ENCODE data around the gene SMAD2. TPM values are rescaled to one million over a fixed set of nuclear protein-coding genes. Genes with fewer than 3 reads are reported as not detected.

The SMAD2 gene
- total RNA-seq, 2 experiments from 2014 or later: 80.4 to 83.0 TPM

DNA sequence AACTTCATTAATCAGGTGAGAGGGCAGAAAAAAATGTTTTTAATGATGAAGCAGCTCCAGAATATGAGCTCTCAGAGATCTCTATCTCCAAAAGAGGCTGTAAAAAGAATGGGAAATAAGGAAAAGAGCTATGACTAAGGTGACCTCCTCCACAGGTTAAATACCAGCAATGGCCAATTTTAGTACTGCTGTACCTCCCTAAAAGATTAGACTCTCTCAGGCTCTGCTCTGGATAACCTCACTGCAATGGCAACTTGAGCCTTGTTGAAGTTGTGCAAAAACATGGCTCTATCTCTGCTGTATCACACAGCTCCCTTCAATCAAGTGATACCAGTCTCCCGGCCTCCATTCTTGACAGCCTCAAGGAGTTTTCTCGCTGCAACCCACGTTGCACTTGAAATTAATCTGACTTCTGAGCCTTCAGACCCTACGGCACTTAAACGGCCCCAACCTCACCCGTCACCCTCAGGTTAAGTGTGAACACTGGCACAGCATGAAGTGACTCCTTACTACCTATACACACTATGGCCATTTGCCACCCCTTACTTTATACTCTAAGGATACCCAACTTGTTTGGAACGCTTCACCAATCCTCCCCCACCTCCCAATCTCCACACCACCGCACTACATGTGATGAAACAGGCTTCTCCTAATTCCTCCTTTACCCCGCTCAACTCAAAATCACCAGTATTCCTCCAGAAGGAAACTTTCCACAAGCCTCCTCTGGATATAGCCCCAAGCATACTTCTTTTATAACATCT is 36.3 kb downstream of the SMAD2 start:
- ChIA-PET POLR2A (interaction anchor here (1.0 to 1.6 kb wide), 2 partner anchors 8 to 36 kb away, joined by 4 to 6 read pairs; partner anchors contain the start of gene SMAD2), CTCF (no interaction called here)
- Histone ChIP-seq H3K9me3 (ENCODE audit: control insufficient read depth in 1 of 2, insufficient read depth in 1 of 2, low read length in 2 of 2) (no peaks in the 10 kb centered on the region), H3K36me3 (ENCODE audit: insufficient read depth, low read length) (peaks cover 35% of the 10 kb centered on the region), H3K4me1 (ENCODE audit: insufficient read depth, low read length) (peaks cover 5% of the 10 kb centered on the region), H3K27ac (ENCODE audit: low read depth in 1 of 2, low read length in 2 of 2) (no peak overlapping the region), H3K27me3 (ENCODE audit: control insufficient read depth in 1 of 2, insufficient read depth in 2 of 2, low read length in 2 of 2) (no peaks in the 10 kb centered on the region), H3K4me3 (ENCODE audit: low read length) (no peak overlapping the region)
- Mint-ChIP-seq H3K4me3 (no peak overlapping the region), H3K27me3 (no peaks in the 10 kb centered on the region), H3K4me1 (ENCODE audit: low read depth) (peaks cover 60% of the 10 kb centered on the region), H3K9me3 (no peaks in the 10 kb centered on the region), H3K36me3 (ENCODE audit: low read depth) (peaks cover 54% of the 10 kb centered on the region), H3K27ac (peak overlapping the region; percentile 24)
- TF ChIP-seq, protein P1, sequence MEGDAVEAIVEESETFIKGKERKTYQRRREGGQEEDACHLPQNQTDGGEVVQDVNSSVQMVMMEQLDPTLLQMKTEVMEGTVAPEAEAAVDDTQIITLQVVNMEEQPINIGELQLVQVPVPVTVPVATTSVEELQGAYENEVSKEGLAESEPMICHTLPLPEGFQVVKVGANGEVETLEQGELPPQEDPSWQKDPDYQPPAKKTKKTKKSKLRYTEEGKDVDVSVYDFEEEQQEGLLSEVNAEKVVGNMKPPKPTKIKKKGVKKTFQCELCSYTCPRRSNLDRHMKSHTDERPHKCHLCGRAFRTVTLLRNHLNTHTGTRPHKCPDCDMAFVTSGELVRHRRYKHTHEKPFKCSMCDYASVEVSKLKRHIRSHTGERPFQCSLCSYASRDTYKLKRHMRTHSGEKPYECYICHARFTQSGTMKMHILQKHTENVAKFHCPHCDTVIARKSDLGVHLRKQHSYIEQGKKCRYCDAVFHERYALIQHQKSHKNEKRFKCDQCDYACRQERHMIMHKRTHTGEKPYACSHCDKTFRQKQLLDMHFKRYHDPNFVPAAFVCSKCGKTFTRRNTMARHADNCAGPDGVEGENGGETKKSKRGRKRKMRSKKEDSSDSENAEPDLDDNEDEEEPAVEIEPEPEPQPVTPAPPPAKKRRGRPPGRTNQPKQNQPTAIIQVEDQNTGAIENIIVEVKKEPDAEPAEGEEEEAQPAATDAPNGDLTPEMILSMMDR (IDR thresholded peaks at IDR 0.05): no peak
- intact Hi-C loops (cut with DNase I, micrococcal nuclease): no loop called here
- DNase-seq: no peak
- ATAC-seq (ENCODE audit: poor library complexity): no peak

DNA sequence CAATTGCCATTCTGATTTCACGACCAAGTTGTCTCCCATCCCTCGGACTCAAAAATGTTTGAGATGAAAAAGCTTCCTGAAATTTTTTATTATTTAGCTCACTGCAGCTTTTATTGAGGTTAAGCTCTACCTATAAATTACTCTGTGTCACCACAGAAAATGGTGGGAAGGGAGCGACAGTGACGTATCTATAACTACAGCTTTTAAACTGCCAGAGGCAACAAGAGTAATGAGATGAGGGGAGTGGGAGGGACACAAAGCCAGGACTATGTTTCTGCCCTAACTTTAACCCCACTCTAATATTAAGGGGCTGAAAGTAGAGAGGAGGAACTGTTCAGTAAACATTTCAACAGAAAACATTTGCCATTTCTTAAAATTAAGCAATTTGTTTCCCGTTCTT is 37.4 kb downstream of the SMAD2 start:
- H3K36me3 Mint-ChIP-seq (ENCODE audit: low read depth): peaks cover 64% of the 10 kb centered on the region
- H3K27me3 Mint-ChIP-seq: no peaks in the 10 kb centered on the region
- H3K4me3 ChIP-seq (ENCODE audit: low read length): no peak overlapping the region
- peaks cover 5% of the 10 kb centered on the region for H3K4me1 ChIP-seq (ENCODE audit: insufficient read depth, low read length)
- ChIA-PET CTCF (no interaction called here), POLR2A (interaction anchor here (1.0 to 1.6 kb wide), 3 partner anchors 9 to 37 kb away, joined by 3 to 6 read pairs (median 4); partner anchors contain the start of gene SMAD2)
- no peak overlapping the region for H3K27ac Mint-ChIP-seq
- H3K9me3 Mint-ChIP-seq: no peaks in the 10 kb centered on the region
- H3K9me3 ChIP-seq (ENCODE audit: control insufficient read depth in 1 of 2, insufficient read depth in 1 of 2, low read length in 2 of 2): no peaks in the 10 kb centered on the region
- no peak overlapping the region for H3K4me3 Mint-ChIP-seq
- no peak overlapping the region for H3K27ac ChIP-seq (ENCODE audit: low read depth in 1 of 2, low read length in 2 of 2)
- no peak for ATAC-seq (ENCODE audit: poor library complexity)
- no peaks in the 10 kb centered on the region for H3K27me3 ChIP-seq (ENCODE audit: control insufficient read depth in 1 of 2, insufficient read depth in 2 of 2, low read length in 2 of 2)
- DNase-seq: no peak
- peaks cover 60% of the 10 kb centered on the region for H3K4me1 Mint-ChIP-seq (ENCODE audit: low read depth)
- intact Hi-C loops (cut with DNase I, micrococcal nuclease): no loop called here
- H3K36me3 ChIP-seq (ENCODE audit: insufficient read depth, low read length): peaks cover 40% of the 10 kb centered on the region
- TF ChIP-seq, protein P1 (IDR thresholded peaks at IDR 0.05): no peak

DNA sequence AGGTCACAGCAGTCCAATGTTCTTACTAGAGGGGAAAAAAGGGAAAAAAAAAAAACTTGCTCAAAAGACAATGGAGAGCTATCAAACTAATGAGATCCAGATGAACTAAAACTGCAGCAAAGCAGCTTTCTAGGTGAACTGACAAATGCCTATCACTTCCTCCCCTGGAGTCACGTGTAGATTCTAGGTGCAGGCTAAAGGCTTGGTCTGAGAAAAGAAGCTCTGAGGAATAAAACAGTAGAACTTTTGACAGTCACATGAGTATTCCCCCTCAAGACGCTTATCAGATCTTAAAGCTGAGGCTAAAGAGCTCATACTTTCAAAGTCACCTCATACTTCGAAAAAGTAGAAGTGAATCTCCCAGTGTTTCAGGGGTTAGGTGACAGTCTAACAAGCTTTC is 42.3 kb downstream of the SMAD2 start:
- Histone ChIP-seq H3K4me1 (ENCODE audit: insufficient read depth, low read length) (no peaks in the 10 kb centered on the region), H3K27me3 (ENCODE audit: control insufficient read depth in 1 of 2, insufficient read depth in 2 of 2, low read length in 2 of 2) (no peaks in the 10 kb centered on the region), H3K9me3 (ENCODE audit: control insufficient read depth in 1 of 2, insufficient read depth in 1 of 2, low read length in 2 of 2) (no peaks in the 10 kb centered on the region), H3K27ac (ENCODE audit: low read depth in 1 of 2, low read length in 2 of 2) (no peak overlapping the region), H3K4me3 (ENCODE audit: low read length) (no peak overlapping the region), H3K36me3 (ENCODE audit: insufficient read depth, low read length) (peaks cover 36% of the 10 kb centered on the region)
- no peaks in the 10 kb centered on the region for H3K9me3 Mint-ChIP-seq
- H3K36me3 Mint-ChIP-seq (ENCODE audit: low read depth): peaks cover 78% of the 10 kb centered on the region
- ATAC-seq (ENCODE audit: poor library complexity) (no peak), DNase-seq (no peak)
- ChIA-PET CTCF (no interaction called here), POLR2A (interaction anchor here (0.7 to 1.0 kb wide), 6 partner anchors 8 to 69 kb away, joined by 3 to 6 read pairs (median 4); no protein-coding TSS in a partner anchor)
- H3K27me3 Mint-ChIP-seq: no peaks in the 10 kb centered on the region
- H3K27ac Mint-ChIP-seq: peak overlapping the region; percentile 5
- TF ChIP-seq, protein P1 (IDR thresholded peaks at IDR 0.05): no peak
- intact Hi-C loops (cut with DNase I, micrococcal nuclease): loop anchor here in 1 of 2 experiments (5.0 kb wide), 1 partner anchor 34 kb away; no protein-coding TSS in a partner anchor
- no peak overlapping the region for H3K4me3 Mint-ChIP-seq
- peaks cover 54% of the 10 kb centered on the region for H3K4me1 Mint-ChIP-seq (ENCODE audit: low read depth)
